HepG2 (cell line): Measurements from ENCODE around the gene GGA1. TPM values are rescaled to one million over a fixed set of nuclear protein-coding genes. Genes with fewer than 3 reads are reported as not detected.

ENCODE experiments used
- ADNP ChIP-seq: sonication (generic); formaldehyde crosslinking; IDR thresholded peaks from 2 replicates; pipeline ENCODE4 v1.4.0; 2020; ENCODE audit warnings: missing genetic modification reagents
- ARNTL ChIP-seq: sonication (generic); formaldehyde crosslinking; IDR thresholded peaks from 2 replicates; pipeline ENCODE4 v1.4.0; 2020; ENCODE audit warnings: mild to moderate bottlenecking, missing genetic modification reagents
- CBFB ChIP-seq: sonication (generic); formaldehyde crosslinking; IDR thresholded peaks from 2 replicates; pipeline ENCODE4 v1.4.0; 2020; ENCODE audit warnings: missing genetic modification reagents
- FOXA1 ChIP-seq, 2 experiments: fragments of 450-650 bp in 1 of 2; sonication (generic) in 1 of 2; formaldehyde crosslinking in 1 of 2; IDR thresholded peaks; 2 replicates each; pipeline versions ENCODE4 v1.4.0 to v1.6.1; 2016 to 2020; ENCODE audit warnings: missing genetic modification reagents in 1 of 2
- HNRNPLL ChIP-seq: fragments of 200-400 bp; formaldehyde crosslinking; IDR thresholded peaks from 2 replicates; pipeline ENCODE4 v1.6.1; 2017; ENCODE audit warnings: mild to moderate bottlenecking, low read depth, low read length; ENCODE audit not compliant: poor library complexity, severe bottlenecking
- MAZ ChIP-seq, 2 experiments: sonication (generic) in 1 of 2; formaldehyde crosslinking in 1 of 2; IDR thresholded peaks; 2 replicates each; pipeline versions ENCODE4 v1.5.0 to v1.6.1; 2012 to 2020; ENCODE audit warnings: low read depth in 2 of 2, mild to moderate bottlenecking in 2 of 2, borderline replicate concordance in 1 of 2, improper control_type of control experiment in 1 of 2, low read length in 1 of 2, missing genetic modification reagents in 1 of 2, moderate library complexity in 1 of 2
- MTA1 ChIP-seq: sonication (generic); formaldehyde crosslinking; IDR thresholded peaks from 2 replicates; pipeline ENCODE4 v1.4.0; 2020; ENCODE audit warnings: missing genetic modification reagents, mild to moderate bottlenecking, borderline replicate concordance
- NAIF1 ChIP-seq: sonication (generic); formaldehyde crosslinking; IDR thresholded peaks from 2 replicates; pipeline ENCODE4 v1.5.0; 2020; ENCODE audit warnings: mild to moderate bottlenecking, missing genetic modification reagents, borderline replicate concordance
- NFE2 ChIP-seq: sonication (generic); formaldehyde crosslinking; IDR thresholded peaks from 2 replicates; pipeline ENCODE4 v1.4.0; 2020; ENCODE audit warnings: missing genetic modification reagents
- PPARG ChIP-seq: conservative IDR thresholded peaks from 2 replicates; pipeline ENCODE4 v1.6.1; 2016; ENCODE audit warnings: missing biosample characterization, missing genetic modification reagents
- RNF2 ChIP-seq: fragments of 450-650 bp; conservative IDR thresholded peaks from 2 replicates; pipeline ENCODE4 v1.6.1; 2016; ENCODE audit warnings: low read depth
- ZNF10 ChIP-seq: sonication (generic); formaldehyde crosslinking; IDR thresholded peaks from 2 replicates; pipeline ENCODE4 v1.4.0; 2020; ENCODE audit warnings: mild to moderate bottlenecking, low read depth, missing genetic modification reagents, borderline replicate concordance
- ZNF205 ChIP-seq: IDR thresholded peaks from 2 replicates; pipeline ENCODE4 v1.6.1; 2018; ENCODE audit warnings: missing biosample characterization, missing genetic modification reagents
- ZNF329 ChIP-seq: sonication (generic); formaldehyde crosslinking; IDR thresholded peaks from 2 replicates; pipeline ENCODE4 v1.9.0; 2021; ENCODE audit warnings: low read depth, mild to moderate bottlenecking, missing genetic modification reagents
- ZNF350 ChIP-seq: sonication (generic); formaldehyde crosslinking; IDR thresholded peaks from 2 replicates; pipeline ENCODE4 v1.4.0; 2020; ENCODE audit warnings: mild to moderate bottlenecking, low read depth, missing genetic modification reagents, borderline replicate concordance
- ZNF510 ChIP-seq: sonication (generic); formaldehyde crosslinking; IDR thresholded peaks from 2 replicates; pipeline ENCODE4 v1.4.0; 2020; ENCODE audit warnings: low read depth, mild to moderate bottlenecking, missing genetic modification reagents
- polyA plus RNA-seq, 8 experiments: library from polyadenylated mRNA; depleted of rRNA in 3 of 8; stranded (reverse) in 7 of 8; unstranded in 1 of 8; fragments of >200 nt; fragmentation: Illumina TruSeq in 4 of 8; extraction: Trizol in 4 of 8; gene quantifications; 2 replicates each; pipeline versions ENCODE4 v1.2.1 to v1.2.3, GENCODE V29; 2011 to 2016; ENCODE audit warnings: low read depth in 4 of 8, missing spikeins in 1 of 8, mixed read lengths in 1 of 8; ENCODE audit not compliant: insufficient read depth in 1 of 8
- total RNA-seq, 5 experiments: library from RNA; depleted of rRNA; stranded (reverse); fragments of >200 nt; fragmentation: Illumina TruSeq; extraction: Trizol; gene quantifications; 2 replicates each; pipeline ENCODE4 v1.2.3, GENCODE V29; 2016; ENCODE audit warnings: low read depth in 1 of 5
- TF ChIP-seq, protein P1 (sequence below): sonication (generic); formaldehyde crosslinking; IDR thresholded peaks from 2 replicates; pipeline ENCODE4 v1.4.0; 2020; ENCODE audit warnings: missing genetic modification reagents, low read depth, mild to moderate bottlenecking, borderline replicate concordance
- TF ChIP-seq, protein P2 (sequence below): sonication (generic); formaldehyde crosslinking; IDR thresholded peaks from 2 replicates; pipeline ENCODE4 v1.4.0; 2020; ENCODE audit warnings: mild to moderate bottlenecking, missing genetic modification reagents
- TF ChIP-seq, protein P3 (sequence below): sonication (generic); formaldehyde crosslinking; IDR thresholded peaks from 2 replicates; pipeline ENCODE4 v1.8.0; 2022; ENCODE audit warnings: mild to moderate bottlenecking, missing genetic modification reagents, moderate library complexity
- TF ChIP-seq, protein P4 (sequence below): sonication (generic); formaldehyde crosslinking; conservative IDR thresholded peaks from 2 replicates; pipeline ENCODE4 v1.5.0; 2020; ENCODE audit warnings: missing genetic modification reagents

The GGA1 gene
- total and polyA plus RNA-seq, 2 of the 13 experiments (the other 11 are each of a cell fraction or from before 2014, with no cell fraction given) = 29.1 to 87.2 TPM

DNA sequence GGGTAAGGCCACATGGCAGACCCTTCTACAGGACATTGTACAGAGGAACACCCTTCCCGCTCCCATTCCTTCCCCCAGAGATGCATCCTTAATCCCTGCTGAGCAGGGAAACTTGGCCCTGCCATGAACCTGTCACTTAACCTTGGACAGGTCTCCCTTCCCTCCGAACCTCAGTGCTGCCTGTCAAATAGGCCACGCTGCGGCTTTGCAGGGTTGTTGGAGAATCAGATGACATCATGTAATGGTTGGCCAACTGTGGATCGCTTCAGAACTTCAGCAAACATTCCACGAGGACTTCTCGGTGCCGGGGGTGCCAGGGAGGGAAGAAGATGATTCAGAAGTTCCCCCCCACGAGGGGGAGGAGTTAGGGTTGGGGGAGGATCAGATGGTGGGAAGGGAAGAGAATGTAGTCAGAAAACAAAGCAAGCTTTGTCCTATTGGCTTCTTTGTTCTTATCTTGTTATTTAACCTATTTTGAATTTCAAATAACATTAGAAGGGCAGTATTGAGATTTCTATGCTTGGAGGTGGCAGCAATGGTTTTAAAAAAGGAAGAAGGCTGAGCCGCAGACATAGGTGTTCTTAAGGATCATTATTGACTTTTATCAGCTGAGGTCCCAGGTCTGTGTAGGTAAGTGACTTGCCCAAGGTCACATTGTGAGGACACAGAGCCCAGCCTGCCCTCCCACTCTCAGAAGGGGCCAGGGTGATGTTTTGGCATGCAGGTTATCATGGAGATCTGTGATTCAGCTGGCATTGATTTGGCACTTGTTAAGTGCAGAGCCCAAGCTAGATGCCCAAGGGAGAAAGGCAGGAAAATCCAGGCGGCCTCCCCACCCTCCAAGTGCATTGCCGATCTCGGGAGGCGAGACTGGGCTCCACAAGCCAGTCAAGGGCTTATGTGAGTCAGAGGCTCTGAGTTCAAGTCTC is 45.2 kb upstream of the GGA1 start (continued):
- TF ChIP-seq ZNF350 (CRISPR knock-in tag) (no peak; the same call in 1 of the 2 replicates), ARNTL (CRISPR knock-in tag) (no peak), NFE2 (no peak), NAIF1 (CRISPR knock-in tag) (no peak), FOXA1 (IDR thresholded peaks at IDR 0.05) (no peak), FOXA1 (CRISPR knock-in tag; IDR thresholded peaks at IDR 0.05) (peak; percentile 50), ZNF10 (CRISPR knock-in tag) (no peak), MTA1 (CRISPR knock-in tag) (no peak), ZNF205 (CRISPR knock-in tag) (no peak), HNRNPLL (no peak), RNF2 (no peak), ADNP (no peak), ZNF329 (CRISPR knock-in tag) (no peak), PPARG (CRISPR knock-in tag) (0 out of 2 replicates have a peak, but pooled peaks have one; percentile 23), MAZ (IDR thresholded peaks at IDR 0.05; ENCODE audit: borderline replicate concordance, low read depth, low read length) (peak; percentile 56; the same call in 1 of the 2 replicates), MAZ (CRISPR knock-in tag; IDR thresholded peaks at IDR 0.05; ENCODE audit: low read depth) (peak; percentile 27; the same call in 1 of the 2 replicates), ZNF510 (CRISPR knock-in tag) (no peak), CBFB (CRISPR knock-in tag) (no peak; the same call in 1 of the 2 replicates)
- TF ChIP-seq, protein P1, sequence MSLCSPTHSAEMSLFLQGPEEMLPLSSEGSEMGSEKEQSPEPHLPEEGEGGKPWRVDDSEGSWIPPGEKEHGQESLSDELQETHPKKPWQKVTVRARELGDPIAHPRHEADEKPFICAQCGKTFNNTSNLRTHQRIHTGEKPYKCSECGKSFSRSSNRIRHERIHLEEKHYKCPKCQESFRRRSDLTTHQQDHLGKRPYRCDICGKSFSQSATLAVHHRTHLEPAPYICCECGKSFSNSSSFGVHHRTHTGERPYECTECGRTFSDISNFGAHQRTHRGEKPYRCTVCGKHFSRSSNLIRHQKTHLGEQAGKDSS (CRISPR knock-in tag) = no peak
- TF ChIP-seq, protein P2, sequence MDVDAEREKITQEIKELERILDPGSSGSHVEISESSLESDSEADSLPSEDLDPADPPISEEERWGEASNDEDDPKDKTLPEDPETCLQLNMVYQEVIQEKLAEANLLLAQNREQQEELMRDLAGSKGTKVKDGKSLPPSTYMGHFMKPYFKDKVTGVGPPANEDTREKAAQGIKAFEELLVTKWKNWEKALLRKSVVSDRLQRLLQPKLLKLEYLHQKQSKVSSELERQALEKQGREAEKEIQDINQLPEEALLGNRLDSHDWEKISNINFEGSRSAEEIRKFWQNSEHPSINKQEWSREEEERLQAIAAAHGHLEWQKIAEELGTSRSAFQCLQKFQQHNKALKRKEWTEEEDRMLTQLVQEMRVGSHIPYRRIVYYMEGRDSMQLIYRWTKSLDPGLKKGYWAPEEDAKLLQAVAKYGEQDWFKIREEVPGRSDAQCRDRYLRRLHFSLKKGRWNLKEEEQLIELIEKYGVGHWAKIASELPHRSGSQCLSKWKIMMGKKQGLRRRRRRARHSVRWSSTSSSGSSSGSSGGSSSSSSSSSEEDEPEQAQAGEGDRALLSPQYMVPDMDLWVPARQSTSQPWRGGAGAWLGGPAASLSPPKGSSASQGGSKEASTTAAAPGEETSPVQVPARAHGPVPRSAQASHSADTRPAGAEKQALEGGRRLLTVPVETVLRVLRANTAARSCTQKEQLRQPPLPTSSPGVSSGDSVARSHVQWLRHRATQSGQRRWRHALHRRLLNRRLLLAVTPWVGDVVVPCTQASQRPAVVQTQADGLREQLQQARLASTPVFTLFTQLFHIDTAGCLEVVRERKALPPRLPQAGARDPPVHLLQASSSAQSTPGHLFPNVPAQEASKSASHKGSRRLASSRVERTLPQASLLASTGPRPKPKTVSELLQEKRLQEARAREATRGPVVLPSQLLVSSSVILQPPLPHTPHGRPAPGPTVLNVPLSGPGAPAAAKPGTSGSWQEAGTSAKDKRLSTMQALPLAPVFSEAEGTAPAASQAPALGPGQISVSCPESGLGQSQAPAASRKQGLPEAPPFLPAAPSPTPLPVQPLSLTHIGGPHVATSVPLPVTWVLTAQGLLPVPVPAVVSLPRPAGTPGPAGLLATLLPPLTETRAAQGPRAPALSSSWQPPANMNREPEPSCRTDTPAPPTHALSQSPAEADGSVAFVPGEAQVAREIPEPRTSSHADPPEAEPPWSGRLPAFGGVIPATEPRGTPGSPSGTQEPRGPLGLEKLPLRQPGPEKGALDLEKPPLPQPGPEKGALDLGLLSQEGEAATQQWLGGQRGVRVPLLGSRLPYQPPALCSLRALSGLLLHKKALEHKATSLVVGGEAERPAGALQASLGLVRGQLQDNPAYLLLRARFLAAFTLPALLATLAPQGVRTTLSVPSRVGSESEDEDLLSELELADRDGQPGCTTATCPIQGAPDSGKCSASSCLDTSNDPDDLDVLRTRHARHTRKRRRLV (CRISPR knock-in tag) = no peak
- TF ChIP-seq, protein P3, sequence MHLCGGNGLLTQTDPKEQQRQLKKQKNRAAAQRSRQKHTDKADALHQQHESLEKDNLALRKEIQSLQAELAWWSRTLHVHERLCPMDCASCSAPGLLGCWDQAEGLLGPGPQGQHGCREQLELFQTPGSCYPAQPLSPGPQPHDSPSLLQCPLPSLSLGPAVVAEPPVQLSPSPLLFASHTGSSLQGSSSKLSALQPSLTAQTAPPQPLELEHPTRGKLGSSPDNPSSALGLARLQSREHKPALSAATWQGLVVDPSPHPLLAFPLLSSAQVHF (CRISPR knock-in tag) = no peak
- TF ChIP-seq, protein P4, sequence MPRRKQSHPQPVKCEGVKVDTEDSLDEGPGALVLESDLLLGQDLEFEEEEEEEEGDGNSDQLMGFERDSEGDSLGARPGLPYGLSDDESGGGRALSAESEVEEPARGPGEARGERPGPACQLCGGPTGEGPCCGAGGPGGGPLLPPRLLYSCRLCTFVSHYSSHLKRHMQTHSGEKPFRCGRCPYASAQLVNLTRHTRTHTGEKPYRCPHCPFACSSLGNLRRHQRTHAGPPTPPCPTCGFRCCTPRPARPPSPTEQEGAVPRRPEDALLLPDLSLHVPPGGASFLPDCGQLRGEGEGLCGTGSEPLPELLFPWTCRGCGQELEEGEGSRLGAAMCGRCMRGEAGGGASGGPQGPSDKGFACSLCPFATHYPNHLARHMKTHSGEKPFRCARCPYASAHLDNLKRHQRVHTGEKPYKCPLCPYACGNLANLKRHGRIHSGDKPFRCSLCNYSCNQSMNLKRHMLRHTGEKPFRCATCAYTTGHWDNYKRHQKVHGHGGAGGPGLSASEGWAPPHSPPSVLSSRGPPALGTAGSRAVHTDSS = no peak
